ENCODE results near the gene RPN1. TPM values are rescaled to one million over a fixed set of nuclear protein-coding genes. Genes with fewer than 3 reads are reported as not detected.

RPN1 gene
- total RNA-seq, 1 donor from 2014 or later = 86.3 TPM

DNA sequence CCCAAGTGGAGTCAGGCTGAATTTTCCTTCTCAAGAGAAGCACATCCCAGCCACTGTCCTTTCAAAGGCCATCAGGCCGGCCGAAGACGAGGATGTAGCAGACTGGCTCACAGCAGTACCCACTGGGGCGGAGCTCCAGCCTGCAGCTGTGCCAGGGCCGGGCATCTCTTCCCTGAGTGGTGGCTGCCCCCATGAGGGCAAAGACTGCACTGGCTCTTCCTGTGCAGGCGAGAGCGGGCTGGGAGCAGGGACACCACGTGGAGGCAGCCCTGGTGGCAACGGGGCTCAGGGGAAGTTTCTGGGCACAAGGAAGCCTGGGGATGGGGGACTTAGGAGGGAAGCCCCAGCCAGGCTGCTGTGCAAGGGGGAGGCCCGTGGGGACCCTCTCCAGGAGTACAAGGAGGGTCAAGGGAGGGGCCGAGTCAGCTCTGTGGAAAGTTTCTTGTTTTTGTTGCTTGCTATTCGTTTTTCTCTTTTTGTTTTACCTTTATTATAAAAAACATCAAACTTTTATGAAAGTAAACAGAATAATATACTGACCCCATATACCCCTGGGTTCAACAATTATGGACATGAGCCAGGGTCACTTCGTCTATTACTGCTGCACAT lies 66.1 kb downstream of the RPN1 start:
- peaks cover 8% of the 10 kb centered on the region for H3K4me1 ChIP-seq
- no peaks in the 10 kb centered on the region for H3K36me3 ChIP-seq
- DNase-seq = peak; percentile 67
- intact Hi-C loops (cut with micrococcal nuclease) = loop anchor here (10.0 kb wide), 1 partner anchor 80 kb away; no protein-coding TSS in a partner anchor
- no peak overlapping the region for H3K27ac ChIP-seq (replicated peaks)
- TF ChIP-seq, protein P1, sequence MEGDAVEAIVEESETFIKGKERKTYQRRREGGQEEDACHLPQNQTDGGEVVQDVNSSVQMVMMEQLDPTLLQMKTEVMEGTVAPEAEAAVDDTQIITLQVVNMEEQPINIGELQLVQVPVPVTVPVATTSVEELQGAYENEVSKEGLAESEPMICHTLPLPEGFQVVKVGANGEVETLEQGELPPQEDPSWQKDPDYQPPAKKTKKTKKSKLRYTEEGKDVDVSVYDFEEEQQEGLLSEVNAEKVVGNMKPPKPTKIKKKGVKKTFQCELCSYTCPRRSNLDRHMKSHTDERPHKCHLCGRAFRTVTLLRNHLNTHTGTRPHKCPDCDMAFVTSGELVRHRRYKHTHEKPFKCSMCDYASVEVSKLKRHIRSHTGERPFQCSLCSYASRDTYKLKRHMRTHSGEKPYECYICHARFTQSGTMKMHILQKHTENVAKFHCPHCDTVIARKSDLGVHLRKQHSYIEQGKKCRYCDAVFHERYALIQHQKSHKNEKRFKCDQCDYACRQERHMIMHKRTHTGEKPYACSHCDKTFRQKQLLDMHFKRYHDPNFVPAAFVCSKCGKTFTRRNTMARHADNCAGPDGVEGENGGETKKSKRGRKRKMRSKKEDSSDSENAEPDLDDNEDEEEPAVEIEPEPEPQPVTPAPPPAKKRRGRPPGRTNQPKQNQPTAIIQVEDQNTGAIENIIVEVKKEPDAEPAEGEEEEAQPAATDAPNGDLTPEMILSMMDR (IDR thresholded peaks at IDR 0.05; ENCODE audit: borderline replicate concordance) = peak; percentile 85
- no peak overlapping the region for H3K4me3 ChIP-seq
- H3K27me3 ChIP-seq (ENCODE audit: low read depth) = peaks cover 7% of the 10 kb centered on the region
- peaks cover 5% of the 10 kb centered on the region for H3K9me3 ChIP-seq (replicated peaks)

DNA sequence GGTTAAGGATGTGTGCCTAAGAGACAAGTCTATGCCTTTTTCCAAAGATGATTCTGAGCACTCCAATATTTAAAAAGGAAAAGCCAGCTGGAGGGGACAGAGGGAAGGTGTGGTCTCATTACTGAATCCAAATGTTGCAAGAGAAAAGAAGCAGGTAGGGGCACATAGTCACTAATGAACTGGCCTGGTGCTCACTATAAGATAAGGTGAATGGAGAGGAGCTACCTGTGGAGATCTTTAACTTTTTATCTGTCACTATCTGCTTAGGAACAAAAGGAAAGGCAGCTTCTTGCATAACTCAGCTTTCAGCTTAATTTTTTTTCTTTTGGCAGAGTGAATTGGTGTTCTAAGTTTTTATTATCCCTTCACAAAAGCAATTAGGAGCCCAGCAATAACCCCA lies 69.1 kb downstream of the RPN1 start:
- Histone ChIP-seq H3K27me3 (ENCODE audit: low read depth) (peaks cover 19% of the 10 kb centered on the region), H3K9me3 (replicated peaks) (peaks cover 5% of the 10 kb centered on the region), H3K4me1 (peaks cover 8% of the 10 kb centered on the region), H3K27ac (replicated peaks) (no peak overlapping the region), H3K4me3 (no peak overlapping the region), H3K36me3 (no peaks in the 10 kb centered on the region)
- intact Hi-C loops (cut with micrococcal nuclease) = loop anchor here (10.0 kb wide), 1 partner anchor 77 kb away; no protein-coding TSS in a partner anchor
- DNase-seq = no peak
- TF ChIP-seq, protein P1 (IDR thresholded peaks at IDR 0.05; ENCODE audit: borderline replicate concordance) = no peak

DNA sequence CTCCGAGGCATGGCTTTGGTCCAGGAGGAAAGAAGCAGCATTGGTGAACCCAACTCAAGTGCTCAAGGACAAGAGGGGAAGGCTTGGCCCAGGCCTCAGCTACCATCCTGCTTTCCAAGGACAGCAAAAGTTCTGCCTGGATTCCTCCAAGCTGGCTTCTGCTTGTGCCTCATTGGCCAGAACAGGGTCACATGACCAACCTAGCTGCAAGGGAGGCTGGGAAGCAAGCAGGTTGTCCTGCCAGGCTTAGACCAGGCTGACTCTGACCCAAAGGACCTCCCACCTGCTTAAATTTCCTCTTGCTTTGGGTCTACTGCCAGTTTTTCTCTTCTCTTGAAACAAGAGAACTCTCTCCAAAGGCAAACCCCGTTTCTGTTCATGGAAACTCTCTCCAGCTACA lies 70.7 kb downstream of the RPN1 start:
- DNase-seq = no peak
- no peaks in the 10 kb centered on the region for H3K36me3 ChIP-seq
- peaks cover 11% of the 10 kb centered on the region for H3K27me3 ChIP-seq (ENCODE audit: low read depth)
- peaks cover 22% of the 10 kb centered on the region for H3K4me1 ChIP-seq
- H3K4me3 ChIP-seq = no peak overlapping the region
- intact Hi-C loops (cut with micrococcal nuclease) = loop anchor here (10.0 kb wide), 1 partner anchor 75 kb away; no protein-coding TSS in a partner anchor
- peaks cover 5% of the 10 kb centered on the region for H3K9me3 ChIP-seq (replicated peaks)
- no peak overlapping the region for H3K27ac ChIP-seq (replicated peaks)
- TF ChIP-seq, protein P1 (IDR thresholded peaks at IDR 0.05; ENCODE audit: borderline replicate concordance) = no peak

DNA sequence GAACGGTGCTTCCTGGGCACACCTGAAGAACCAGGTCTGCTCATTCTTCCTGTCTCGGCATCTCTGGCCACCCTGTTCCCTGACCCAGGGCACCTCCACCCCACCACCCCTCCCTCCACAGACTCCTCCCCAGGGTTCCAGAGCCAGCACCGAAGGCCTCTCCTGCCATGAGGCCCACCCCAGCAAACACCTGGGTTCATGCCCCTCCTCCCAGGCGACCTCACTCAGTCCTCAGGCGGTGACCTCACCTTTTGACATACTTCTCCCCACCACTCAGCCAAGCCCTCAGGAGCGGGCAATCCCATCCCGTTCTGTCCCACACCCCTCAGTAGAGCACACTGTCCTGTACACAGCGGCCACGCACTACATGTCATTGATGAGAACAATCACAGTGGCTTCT lies 72.3 kb downstream of the RPN1 start:
- intact Hi-C loops (cut with micrococcal nuclease) = no loop called here
- Histone ChIP-seq H3K36me3 (no peaks in the 10 kb centered on the region), H3K4me3 (no peak overlapping the region), H3K4me1 (peaks cover 27% of the 10 kb centered on the region), H3K27me3 (ENCODE audit: low read depth) (peaks cover 13% of the 10 kb centered on the region), H3K27ac (replicated peaks) (no peak overlapping the region), H3K9me3 (replicated peaks) (peaks cover 5% of the 10 kb centered on the region)
- TF ChIP-seq, protein P1 (IDR thresholded peaks at IDR 0.05; ENCODE audit: borderline replicate concordance) = no peak
- no peak for DNase-seq

DNA sequence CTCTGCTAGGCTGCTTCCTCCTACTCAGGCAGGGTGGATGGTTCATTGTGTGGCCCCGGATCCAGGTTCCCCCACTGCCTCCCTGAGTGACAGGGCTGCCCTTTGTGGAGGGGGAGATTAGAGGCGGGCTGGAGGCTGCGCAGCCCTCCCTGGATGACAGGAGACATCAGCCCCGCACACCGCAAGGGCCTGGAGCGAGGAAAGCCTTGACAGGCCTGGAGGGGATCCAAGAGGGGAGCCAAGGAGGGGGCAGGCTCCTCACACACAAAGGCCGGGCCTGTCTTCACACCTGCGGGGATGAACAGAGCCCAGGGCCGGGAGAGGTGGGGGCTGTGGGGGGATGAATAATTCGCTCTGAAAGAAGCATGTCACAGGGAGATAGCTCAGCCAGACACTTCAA lies 72.9 kb downstream of the RPN1 start:
- Histone ChIP-seq H3K4me3 (no peak overlapping the region), H3K27ac (replicated peaks) (no peak overlapping the region), H3K36me3 (no peaks in the 10 kb centered on the region), H3K27me3 (ENCODE audit: low read depth) (peaks cover 19% of the 10 kb centered on the region), H3K4me1 (peaks cover 34% of the 10 kb centered on the region), H3K9me3 (replicated peaks) (peaks cover 5% of the 10 kb centered on the region)
- DNase-seq = no peak
- TF ChIP-seq, protein P1 (IDR thresholded peaks at IDR 0.05; ENCODE audit: borderline replicate concordance) = no peak
- intact Hi-C loops (cut with micrococcal nuclease) = no loop called here
